ENCODE results near the gene KRTAP5-7.

Gene KRTAP5-7

DNA sequence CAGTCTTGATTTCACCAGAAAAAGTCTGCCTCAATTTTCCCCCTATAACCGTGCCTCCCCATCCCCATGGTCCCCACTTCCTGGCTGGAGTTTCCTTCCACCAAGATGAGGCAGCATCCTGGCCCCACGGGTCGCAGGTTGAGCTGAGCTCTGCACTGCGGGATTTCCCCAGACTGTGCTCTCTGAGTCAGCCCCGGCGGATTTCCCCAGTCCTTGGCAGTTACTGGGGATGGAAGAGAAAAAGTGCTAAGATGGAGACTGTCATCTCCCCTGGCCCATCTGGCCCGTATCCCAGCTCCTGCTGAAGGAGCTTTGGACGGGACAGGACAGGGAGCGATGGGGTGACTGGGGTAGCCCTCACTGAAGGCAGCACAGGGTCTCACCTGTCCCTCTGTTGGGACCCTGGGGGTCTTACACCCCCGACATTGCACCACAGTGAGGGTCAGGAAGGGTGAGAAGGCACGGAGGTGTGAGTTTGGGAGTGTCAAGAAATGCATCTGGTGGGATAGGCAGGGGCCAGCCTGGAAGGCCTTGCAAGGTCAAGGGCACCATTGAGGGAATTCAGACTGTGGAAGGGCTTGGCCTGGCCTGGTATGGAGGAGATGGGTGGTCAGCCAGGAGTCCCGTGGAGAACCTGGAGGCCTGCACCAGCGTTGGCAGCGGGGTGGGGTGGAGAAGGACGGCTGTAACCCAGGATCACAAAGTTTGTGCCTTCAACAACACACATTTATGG, 37.6 kb upstream of the KRTAP5-7 start:
- peaks cover 66 to 85% of the 10 kb centered on the region in 2 donors for H3K36me3 Mint-ChIP-seq
- H3K27ac Mint-ChIP-seq = peak overlapping the region; percentile 86
- DNase-seq = peak; percentile 49
- no peaks in the 10 kb centered on the region for H3K27me3 Mint-ChIP-seq
- H3K4me1 Mint-ChIP-seq = peaks cover 17 to 18% of the 10 kb centered on the region in 2 donors
- no peak overlapping the region for H3K4me3 Mint-ChIP-seq
- no peaks in the 10 kb centered on the region for H3K9me3 Mint-ChIP-seq
- ATAC-seq (replicated peaks) = peak; percentile 79 to 97

- no peaks in the 10 kb centered on the region for H3K27me3 Mint-ChIP-seq
- peaks cover 17 to 20% of the 10 kb centered on the region in 2 donors for H3K4me1 Mint-ChIP-seq
- DNase-seq (no peak), ATAC-seq (replicated peaks) (no peak)
- H3K36me3 Mint-ChIP-seq = peaks cover 68 to 85% of the 10 kb centered on the region in 2 donors
- no peak overlapping the region for H3K27ac Mint-ChIP-seq
- no peak overlapping the region for H3K4me3 Mint-ChIP-seq
- no peaks in the 10 kb centered on the region for H3K9me3 Mint-ChIP-seq
These were observed 36.9 kb upstream of the KRTAP5-7 start for GRCh38 chr11:71490044-71490730.

DNA sequence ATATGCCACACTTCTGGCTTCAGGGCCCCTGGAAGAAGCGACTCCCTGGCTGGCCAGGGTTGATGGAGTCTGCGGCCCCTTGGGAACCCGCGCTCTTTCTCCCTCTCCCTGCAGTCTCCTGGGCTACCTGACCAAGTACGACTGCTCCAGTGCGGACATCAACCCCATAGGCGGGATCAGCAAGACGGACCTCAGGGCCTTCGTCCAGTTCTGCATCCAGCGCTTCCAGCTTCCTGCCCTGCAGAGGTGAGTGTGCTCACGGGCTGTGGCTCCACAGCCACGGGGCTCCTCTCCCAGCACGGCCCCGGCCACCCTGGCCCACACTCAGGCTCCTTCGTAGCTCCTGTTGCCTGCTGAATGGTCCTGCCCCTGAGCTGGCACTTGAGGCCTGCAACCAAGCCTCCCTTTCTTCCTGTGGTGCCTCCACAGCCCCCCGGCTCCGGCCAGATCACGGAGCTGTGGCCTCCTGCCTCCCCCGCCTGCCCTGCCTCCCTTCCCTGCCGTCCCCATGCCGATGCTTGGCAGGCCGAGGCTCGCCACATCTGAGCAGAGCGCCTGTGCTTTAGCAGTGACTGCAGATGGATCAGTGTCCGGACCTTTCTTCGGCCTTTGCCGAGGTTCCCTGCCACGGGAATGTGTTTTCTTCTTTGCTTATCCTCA, 36.2 kb upstream of the KRTAP5-7 start:
- Mint-ChIP-seq H3K27me3 (no peaks in the 10 kb centered on the region), H3K27ac (no peak overlapping the region), H3K9me3 (no peaks in the 10 kb centered on the region), H3K4me1 (peaks cover 17 to 20% of the 10 kb centered on the region in 2 donors), H3K4me3 (no peak overlapping the region), H3K36me3 (peaks cover 68 to 85% of the 10 kb centered on the region in 2 donors)
- ATAC-seq (replicated peaks) (no peak), DNase-seq (no peak)

- H3K27ac Mint-ChIP-seq = no peak overlapping the region
- no peak for ATAC-seq (replicated peaks)
- DNase-seq = no peak
- no peaks in the 10 kb centered on the region for H3K9me3 Mint-ChIP-seq
- peaks cover 66 to 85% of the 10 kb centered on the region in 2 donors for H3K36me3 Mint-ChIP-seq
- no peaks in the 10 kb centered on the region for H3K27me3 Mint-ChIP-seq
- peaks cover 17 to 18% of the 10 kb centered on the region in 2 donors for H3K4me1 Mint-ChIP-seq
- no peak overlapping the region for H3K4me3 Mint-ChIP-seq
These were observed 35.5 kb upstream of the KRTAP5-7 start for GRCh38 chr11:71491531-71491930.

DNA sequence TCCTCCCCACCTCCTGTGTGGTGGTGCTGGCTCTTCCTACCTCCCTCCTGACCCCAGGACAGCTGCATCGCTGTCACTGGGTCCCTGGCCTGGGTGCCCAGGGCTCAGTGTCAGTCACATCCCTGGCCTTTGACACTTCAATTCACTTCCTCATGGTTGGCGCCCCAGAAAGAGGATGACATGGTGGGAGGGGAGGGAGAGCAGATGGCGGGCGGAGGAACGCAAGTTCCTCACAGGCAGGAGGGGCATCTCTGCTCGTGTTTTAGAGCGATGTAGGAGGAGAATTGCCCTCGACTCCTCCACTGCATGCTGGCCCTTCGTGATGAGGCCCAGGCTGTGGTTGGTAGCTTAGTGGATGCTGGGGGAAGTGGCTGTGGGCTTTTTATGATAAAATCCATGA, 35.1 kb upstream of the KRTAP5-7 start:
- H3K4me3 Mint-ChIP-seq = no peak overlapping the region
- ATAC-seq (replicated peaks) (no peak), DNase-seq (no peak)
- H3K27ac Mint-ChIP-seq = no peak overlapping the region
- no peaks in the 10 kb centered on the region for H3K9me3 Mint-ChIP-seq
- peaks cover 17 to 18% of the 10 kb centered on the region in 2 donors for H3K4me1 Mint-ChIP-seq
- peaks cover 70 to 86% of the 10 kb centered on the region in 2 donors for H3K36me3 Mint-ChIP-seq
- H3K27me3 Mint-ChIP-seq = no peaks in the 10 kb centered on the region

DNA sequence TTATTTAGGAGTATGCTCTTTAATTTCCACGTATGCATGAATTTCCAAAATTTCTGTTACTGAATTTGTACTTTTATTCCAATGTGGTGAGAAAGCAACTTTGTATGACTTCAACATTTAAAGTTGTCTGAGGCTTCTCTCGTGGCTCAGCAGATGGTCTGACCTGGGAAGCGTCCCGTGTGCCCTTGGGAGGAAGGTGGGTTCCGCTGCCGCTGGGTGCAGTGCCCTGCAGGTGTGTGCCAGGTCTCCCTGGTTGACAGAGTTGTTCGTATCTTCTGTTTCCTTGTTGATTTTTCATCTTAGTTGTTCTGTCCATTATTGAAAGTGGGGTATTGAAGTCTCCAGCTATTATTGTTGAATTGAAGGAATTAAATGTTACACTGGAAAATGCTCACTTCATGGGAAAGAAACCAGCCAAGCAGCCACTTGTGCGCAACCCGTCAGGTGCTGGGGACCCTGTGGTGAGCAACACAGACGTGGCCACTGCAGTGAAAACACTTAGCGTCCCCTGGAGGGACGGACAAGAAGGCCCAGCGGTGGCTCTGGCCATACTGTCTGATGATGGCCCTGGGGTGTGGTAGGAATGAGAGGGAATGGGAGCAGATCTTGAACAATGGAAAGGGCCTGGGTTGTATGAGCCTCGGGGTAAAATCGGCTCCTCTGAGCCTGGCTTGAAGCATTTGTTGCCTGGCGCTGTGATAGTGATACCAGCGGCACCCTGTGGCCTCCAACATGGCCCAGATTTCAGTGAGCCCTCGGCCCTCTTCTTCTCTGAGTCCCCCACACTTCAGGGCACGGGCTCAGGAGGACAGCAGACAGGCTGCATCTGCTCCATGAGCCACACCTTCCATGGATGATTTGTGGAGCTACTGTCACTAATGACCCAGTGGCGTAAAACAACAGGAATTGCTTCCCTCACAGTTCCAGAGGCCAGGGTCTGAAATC, 31.5 kb upstream of the KRTAP5-7 start:
- peaks cover 71 to 85% of the 10 kb centered on the region in 2 donors for H3K36me3 Mint-ChIP-seq
- ATAC-seq (replicated peaks) (no peak), DNase-seq (no peak)
- no peak overlapping the region for H3K27ac Mint-ChIP-seq
- H3K27me3 Mint-ChIP-seq = no peaks in the 10 kb centered on the region
- H3K9me3 Mint-ChIP-seq = no peaks in the 10 kb centered on the region
- peaks cover 0 to 4% of the 10 kb centered on the region in 2 donors for H3K4me1 Mint-ChIP-seq
- no peak overlapping the region for H3K4me3 Mint-ChIP-seq

DNA sequence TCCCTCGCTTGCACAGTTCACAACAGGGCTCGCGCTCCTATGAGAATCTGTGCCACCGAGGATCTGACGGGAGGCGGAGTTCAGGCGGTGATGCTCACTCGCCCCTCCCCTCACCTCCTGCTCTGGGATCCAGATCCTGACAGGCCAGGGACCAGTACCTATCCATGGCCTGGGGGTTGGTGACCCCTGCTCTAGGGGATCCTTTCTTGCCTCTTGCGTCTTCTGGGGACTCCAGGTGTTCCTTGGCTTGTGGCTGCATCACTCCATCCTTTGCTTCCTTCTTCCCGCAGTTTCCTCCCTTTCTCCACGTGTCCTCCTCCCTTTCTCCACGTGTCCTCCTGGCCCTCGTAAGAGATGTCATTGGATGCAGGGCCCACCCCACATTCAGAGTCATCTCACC, 30.6 kb upstream of the KRTAP5-7 start:
- peaks cover 67 to 85% of the 10 kb centered on the region in 2 donors for H3K36me3 Mint-ChIP-seq
- no peak overlapping the region for H3K4me3 Mint-ChIP-seq
- H3K9me3 Mint-ChIP-seq = no peaks in the 10 kb centered on the region
- ATAC-seq (replicated peaks) (no peak), DNase-seq (no peak)
- H3K4me1 Mint-ChIP-seq = peaks cover 0 to 4% of the 10 kb centered on the region in 2 donors
- peak overlapping the region; percentile 79 for H3K27ac Mint-ChIP-seq
- no peaks in the 10 kb centered on the region for H3K27me3 Mint-ChIP-seq

GRCh38 chr11:71498091-71498490, 29.0 kb upstream of the KRTAP5-7 start:
- DNase-seq (no peak), ATAC-seq (replicated peaks) (no peak)
- peaks cover 0 to 2% of the 10 kb centered on the region in 2 donors for H3K4me1 Mint-ChIP-seq
- H3K4me3 Mint-ChIP-seq = no peak overlapping the region
- no peaks in the 10 kb centered on the region for H3K27me3 Mint-ChIP-seq
- H3K27ac Mint-ChIP-seq = no peak overlapping the region
- peaks cover 67 to 88% of the 10 kb centered on the region in 2 donors for H3K36me3 Mint-ChIP-seq
- no peaks in the 10 kb centered on the region for H3K9me3 Mint-ChIP-seq

GRCh38 chr11:71499125-71499524, 27.9 kb upstream of the KRTAP5-7 start:
- Mint-ChIP-seq H3K27me3 (no peaks in the 10 kb centered on the region), H3K4me1 (peaks cover 0 to 2% of the 10 kb centered on the region in 2 donors), H3K4me3 (no peak overlapping the region), H3K9me3 (no peaks in the 10 kb centered on the region), H3K36me3 (peaks cover 72 to 93% of the 10 kb centered on the region in 2 donors), H3K27ac (no peak overlapping the region)
- ATAC-seq (replicated peaks) (no peak), DNase-seq (no peak)

GRCh38 chr11:71499546-71499945, 27.5 kb upstream of the KRTAP5-7 start:
- DNase-seq = no peak
- no peak for ATAC-seq (replicated peaks)
- Mint-ChIP-seq H3K27me3 (no peaks in the 10 kb centered on the region), H3K4me1 (peaks cover 3 to 4% of the 10 kb centered on the region in 2 donors), H3K27ac (no peak overlapping the region), H3K36me3 (peaks cover 72 to 92% of the 10 kb centered on the region in 2 donors), H3K4me3 (no peak overlapping the region), H3K9me3 (peaks cover 0 to 1% of the 10 kb centered on the region in 2 donors)

GRCh38 chr11:71500601-71501021, 26.5 kb upstream of the KRTAP5-7 start:
- Mint-ChIP-seq H3K4me3 (no peak overlapping the region), H3K36me3 (peaks cover 67 to 87% of the 10 kb centered on the region in 2 donors), H3K27ac (peak overlapping the region; percentile 37), H3K9me3 (peaks cover 0 to 3% of the 10 kb centered on the region in 2 donors), H3K27me3 (no peaks in the 10 kb centered on the region), H3K4me1 (peaks cover 3 to 7% of the 10 kb centered on the region in 2 donors)
- ATAC-seq (replicated peaks) (no peak), DNase-seq (no peak)

DNA sequence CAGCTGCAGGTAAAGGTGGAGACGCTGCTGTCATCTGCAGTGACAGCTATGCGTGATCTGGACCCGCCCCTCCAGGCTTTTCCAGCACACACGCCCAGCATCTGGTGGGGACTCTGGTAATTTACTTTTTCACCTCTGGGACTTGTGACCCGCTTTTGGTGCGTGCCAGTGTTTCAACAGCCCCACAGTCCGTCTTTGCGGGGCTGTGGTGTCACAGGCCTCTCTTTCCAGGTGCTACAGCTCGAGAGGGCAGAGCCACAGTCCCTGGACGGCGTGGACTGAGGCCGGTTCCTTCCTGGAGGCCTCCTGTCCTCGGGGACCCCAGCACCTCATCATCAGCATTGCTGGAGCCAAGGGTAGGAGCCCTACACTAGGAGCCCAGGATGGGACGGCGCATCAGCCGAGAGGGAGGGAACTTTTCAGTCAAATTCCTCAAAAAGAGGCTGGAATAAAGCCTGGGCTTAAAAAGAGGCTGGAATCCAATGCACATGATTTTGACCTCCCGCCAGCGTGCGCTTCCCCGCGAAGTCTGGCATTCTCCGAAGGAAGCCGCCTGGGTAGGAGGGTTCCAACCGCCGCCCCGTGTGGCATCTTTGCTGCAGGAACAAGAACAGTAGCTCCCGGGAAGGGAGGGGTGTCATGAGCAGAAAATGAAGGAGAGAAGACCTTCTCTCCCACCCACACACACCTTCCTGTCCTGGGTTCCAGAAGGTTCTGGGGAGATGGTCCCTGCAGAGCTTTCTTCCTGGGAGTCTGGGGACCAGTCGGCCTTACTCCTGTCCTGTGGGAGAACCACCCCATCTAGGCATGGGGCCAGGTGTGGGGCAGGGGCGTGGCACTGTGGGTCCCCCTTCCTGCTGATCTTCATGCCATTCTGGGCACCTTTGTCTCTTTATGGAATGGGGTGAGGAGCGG, 25.7 kb upstream of the KRTAP5-7 start:
- Mint-ChIP-seq H3K36me3 (peaks cover 69 to 87% of the 10 kb centered on the region in 2 donors), H3K27ac (no peak overlapping the region), H3K27me3 (no peaks in the 10 kb centered on the region), H3K9me3 (peaks cover 0 to 3% of the 10 kb centered on the region in 2 donors), H3K4me3 (no peak overlapping the region), H3K4me1 (peaks cover 3 to 7% of the 10 kb centered on the region in 2 donors)
- ATAC-seq (replicated peaks) = no peak
- DNase-seq = no peak

- Mint-ChIP-seq H3K27me3 (no peaks in the 10 kb centered on the region), H3K9me3 (peaks cover 3 to 7% of the 10 kb centered on the region in 2 donors), H3K4me3 (no peak overlapping the region), H3K4me1 (peaks cover 3 to 7% of the 10 kb centered on the region in 2 donors), H3K27ac (no peak overlapping the region), H3K36me3 (peaks cover 69 to 87% of the 10 kb centered on the region in 2 donors)
- no peak for DNase-seq
- ATAC-seq (replicated peaks) = no peak
These were observed 25.0 kb upstream of the KRTAP5-7 start for GRCh38 chr11:71502026-71502425.

Data from stimulated activated naive B cell treated with anti-CD40 and anti-IgM and Interleukin-4, amounts not matched to agents 10 μg/mL and 1 μg/mL and 100 μg/mL, for 72 hours (primary cell).